SU-DHL-6 (cell line): ENCODE data around the gene JAKMIP1.

Source experiments
- H2AFZ ChIP-seq: fragments of 200-600 bp; sonication (generic); 2 replicates; pipeline ENCODE4 v1.6.1; 2014; ENCODE audit warnings: low read depth, mild to moderate bottlenecking, moderate library complexity, mixed read lengths, antibody characterized with exemption, low read length; ENCODE audit not compliant: severe bottlenecking
- H3F3A ChIP-seq: fragments of 200-600 bp; shearing (Covaris generic); 2 replicates; pipeline ENCODE4 v1.6.0; 2016; ENCODE audit warnings: antibody characterized with exemption, mild to moderate bottlenecking; ENCODE audit not compliant: insufficient read depth
- H3K27ac ChIP-seq: fragments of 200-600 bp; sonication (generic); 2 replicates; pipeline ENCODE4 v1.5.1; 2016; ENCODE audit warnings: low read depth, mild to moderate bottlenecking, low read length, moderate library complexity, mixed read lengths
- H3K27me3 ChIP-seq: fragments of 200-600 bp; sonication (generic), shearing (Covaris generic); 2 replicates; pipeline ENCODE4 v1.6.0; 2014; ENCODE audit warnings: mild to moderate bottlenecking, low read length
- H3K36me3 ChIP-seq: fragments of 200-600 bp; sonication (generic); 2 replicates; pipeline ENCODE4 v1.6.1; 2014; ENCODE audit warnings: mild to moderate bottlenecking, low read length, mixed read lengths
- H3K4me2 ChIP-seq: fragments of 300-600, 200-600 bp; shearing (Covaris generic), sonication (generic); 2 replicates; pipeline ENCODE4 v1.6.0; 2014; ENCODE audit warnings: low read length, low read depth, mild to moderate bottlenecking; ENCODE audit not compliant: poor library complexity, severe bottlenecking
- H3K4me3 ChIP-seq: fragments of 200-600 bp; sonication (generic); 2 replicates; pipeline ENCODE4 v1.5.1; 2014; ENCODE audit warnings: antibody characterized with exemption, low read length, mild to moderate bottlenecking, mixed read lengths; ENCODE audit not compliant: insufficient read depth, poor library complexity, severe bottlenecking
- H3K79me2 ChIP-seq: fragments of 200-600 bp; sonication (generic); 2 replicates; pipeline ENCODE4 v1.6.1; 2014; ENCODE audit warnings: mild to moderate bottlenecking, low read length, moderate library complexity; ENCODE audit not compliant: insufficient read depth
- H3K9ac ChIP-seq: fragments of 200-600 bp; sonication (generic); 2 replicates; pipeline ENCODE4 v1.7.0; 2014; ENCODE audit warnings: mild to moderate bottlenecking, low read length
- H3K9me2 ChIP-seq: fragments of 200-600 bp; sonication (generic); replicated peaks from 2 replicates; pipeline ENCODE4 v1.6.1; 2014; ENCODE audit warnings: low read length; ENCODE audit not compliant: insufficient read depth
- H3K9me3 ChIP-seq: fragments of 200-600 bp; sonication (generic); 2 replicates; pipeline ENCODE4 v1.6.1; 2014; ENCODE audit warnings: low read length, mixed read lengths; ENCODE audit not compliant: insufficient read depth
- H4K20me1 ChIP-seq: fragments of 200-600 bp; sonication (generic); 2 replicates; pipeline ENCODE4 v1.6.1; 2014; ENCODE audit warnings: low read depth, mild to moderate bottlenecking, antibody characterized with exemption, low read length, moderate library complexity, mixed read lengths
- EZH2phosphoT487 ChIP-seq: fragments of 200-600 bp; sonication (generic), shearing (Covaris generic); conservative IDR thresholded peaks from 2 replicates; pipeline ENCODE4 v1.6.1; 2018; ENCODE audit warnings: mild to moderate bottlenecking, antibody characterized with exemption, low read length, moderate library complexity, mixed read lengths
- TF ChIP-seq, protein P1 (sequence below): fragments of 200-600 bp; sonication (generic); IDR thresholded peaks from one replicate; pipeline ENCODE4 v1.5.1; 2017; ENCODE audit warnings: antibody characterized with exemption, mild to moderate bottlenecking, low read length, moderate library complexity; ENCODE audit not compliant: insufficient read depth, poor library complexity, severe bottlenecking

JAKMIP1 gene

DNA sequence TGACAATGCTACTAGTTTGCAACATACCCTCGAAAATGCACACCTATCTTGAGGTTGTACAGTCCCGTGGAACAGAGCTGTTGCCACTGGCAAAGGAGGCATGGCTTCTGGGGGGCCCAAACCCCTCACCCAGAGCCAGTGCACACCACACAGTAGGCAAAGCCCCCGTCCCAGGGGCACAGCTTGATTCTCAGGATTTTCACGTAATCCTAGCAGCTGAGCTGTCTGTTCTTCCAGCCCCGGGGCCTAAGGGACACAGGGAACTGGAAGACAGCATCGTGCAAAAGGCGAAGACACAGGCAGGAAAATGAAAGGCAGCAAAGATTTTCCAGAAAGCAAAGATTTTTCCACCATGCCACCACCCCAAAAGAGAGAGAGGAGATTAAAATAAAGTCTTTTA is 77.2 kb downstream of the JAKMIP1 start:
- H3K9me2 ChIP-seq: no peaks in the 10 kb centered on the region
- H3K27me3 ChIP-seq: no peaks in the 10 kb centered on the region
- TF ChIP-seq EZH2phosphoT487: no peak
- H3K9me3 ChIP-seq: 0 out of 2 replicates have a peak, but pooled peaks cover 3% of the 10 kb centered on the region
- H2AFZ ChIP-seq: no peak overlapping the region
- H3K36me3 ChIP-seq: no peaks in the 10 kb centered on the region
- H3K9ac ChIP-seq: no peak overlapping the region
- H4K20me1 ChIP-seq: no peaks in the 10 kb centered on the region
- no peak overlapping the region for H3K27ac ChIP-seq
- no peak overlapping the region for H3K4me2 ChIP-seq
- H3K4me3 ChIP-seq: no peak overlapping the region
- H3F3A ChIP-seq: no peaks in the 10 kb centered on the region
- H3K79me2 ChIP-seq: no peaks in the 10 kb centered on the region

DNA sequence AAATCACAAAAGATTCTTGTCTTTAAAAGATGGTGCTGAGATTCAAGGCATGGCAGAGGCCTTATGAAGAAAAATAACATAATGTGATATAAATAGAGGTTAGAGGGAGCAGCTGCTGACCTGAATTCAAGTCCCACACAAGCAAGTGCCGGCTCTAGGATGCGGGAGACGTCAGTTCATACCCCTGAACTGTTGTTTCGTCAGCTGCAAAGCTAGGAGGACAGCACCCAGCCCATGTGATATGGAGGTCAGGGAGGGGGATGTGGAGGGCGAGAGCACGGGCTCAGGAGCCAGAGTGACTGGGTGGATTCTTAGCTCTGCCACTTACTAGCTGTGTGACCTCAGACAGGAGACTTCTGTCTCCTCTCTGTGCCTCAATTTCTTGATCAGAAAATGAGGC is 77.9 kb downstream of the JAKMIP1 start:
- Histone ChIP-seq H3F3A (no peaks in the 10 kb centered on the region), H3K9me2 (no peaks in the 10 kb centered on the region), H2AFZ (no peak overlapping the region), H3K27ac (no peak overlapping the region), H3K79me2 (no peaks in the 10 kb centered on the region), H4K20me1 (no peaks in the 10 kb centered on the region), H3K4me2 (no peak overlapping the region), H3K27me3 (no peaks in the 10 kb centered on the region), H3K4me3 (no peak overlapping the region), H3K9ac (no peak overlapping the region), H3K36me3 (no peaks in the 10 kb centered on the region), H3K9me3 (0 out of 2 replicates have a peak, but pooled peaks cover 3% of the 10 kb centered on the region)
- TF ChIP-seq EZH2phosphoT487: no peak
- TF ChIP-seq, protein P1, sequence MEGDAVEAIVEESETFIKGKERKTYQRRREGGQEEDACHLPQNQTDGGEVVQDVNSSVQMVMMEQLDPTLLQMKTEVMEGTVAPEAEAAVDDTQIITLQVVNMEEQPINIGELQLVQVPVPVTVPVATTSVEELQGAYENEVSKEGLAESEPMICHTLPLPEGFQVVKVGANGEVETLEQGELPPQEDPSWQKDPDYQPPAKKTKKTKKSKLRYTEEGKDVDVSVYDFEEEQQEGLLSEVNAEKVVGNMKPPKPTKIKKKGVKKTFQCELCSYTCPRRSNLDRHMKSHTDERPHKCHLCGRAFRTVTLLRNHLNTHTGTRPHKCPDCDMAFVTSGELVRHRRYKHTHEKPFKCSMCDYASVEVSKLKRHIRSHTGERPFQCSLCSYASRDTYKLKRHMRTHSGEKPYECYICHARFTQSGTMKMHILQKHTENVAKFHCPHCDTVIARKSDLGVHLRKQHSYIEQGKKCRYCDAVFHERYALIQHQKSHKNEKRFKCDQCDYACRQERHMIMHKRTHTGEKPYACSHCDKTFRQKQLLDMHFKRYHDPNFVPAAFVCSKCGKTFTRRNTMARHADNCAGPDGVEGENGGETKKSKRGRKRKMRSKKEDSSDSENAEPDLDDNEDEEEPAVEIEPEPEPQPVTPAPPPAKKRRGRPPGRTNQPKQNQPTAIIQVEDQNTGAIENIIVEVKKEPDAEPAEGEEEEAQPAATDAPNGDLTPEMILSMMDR: no peak

DNA sequence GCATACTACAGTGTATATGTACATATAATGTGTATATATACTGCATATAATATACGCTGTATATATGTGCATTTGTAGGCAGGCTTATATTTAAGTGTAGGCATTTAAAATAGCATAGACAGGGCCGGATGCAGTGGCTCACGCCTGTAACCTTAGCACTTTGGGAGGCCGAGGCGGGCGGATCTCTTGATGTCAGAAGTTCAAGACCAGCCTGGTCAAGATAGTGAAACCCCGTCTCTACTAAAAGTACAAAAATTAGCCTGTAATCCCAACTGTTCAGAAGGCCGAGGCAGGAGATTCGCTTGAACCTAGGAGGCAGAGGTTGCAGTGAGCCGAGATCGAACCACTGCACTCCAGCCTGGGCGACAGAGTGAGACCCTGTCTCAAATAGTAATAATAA is 78.4 kb downstream of the JAKMIP1 start:
- no peak overlapping the region for H3K4me2 ChIP-seq
- H3F3A ChIP-seq: no peaks in the 10 kb centered on the region
- H3K9ac ChIP-seq: no peak overlapping the region
- no peaks in the 10 kb centered on the region for H3K79me2 ChIP-seq
- no peak overlapping the region for H2AFZ ChIP-seq
- no peaks in the 10 kb centered on the region for H3K36me3 ChIP-seq
- H4K20me1 ChIP-seq: no peaks in the 10 kb centered on the region
- no peaks in the 10 kb centered on the region for H3K9me2 ChIP-seq
- TF ChIP-seq, protein P1: no peak
- TF ChIP-seq EZH2phosphoT487: no peak
- H3K9me3 ChIP-seq: 0 out of 2 replicates have a peak, but pooled peaks cover 3% of the 10 kb centered on the region
- H3K27ac ChIP-seq: no peak overlapping the region
- H3K27me3 ChIP-seq: no peaks in the 10 kb centered on the region
- H3K4me3 ChIP-seq: no peak overlapping the region

DNA sequence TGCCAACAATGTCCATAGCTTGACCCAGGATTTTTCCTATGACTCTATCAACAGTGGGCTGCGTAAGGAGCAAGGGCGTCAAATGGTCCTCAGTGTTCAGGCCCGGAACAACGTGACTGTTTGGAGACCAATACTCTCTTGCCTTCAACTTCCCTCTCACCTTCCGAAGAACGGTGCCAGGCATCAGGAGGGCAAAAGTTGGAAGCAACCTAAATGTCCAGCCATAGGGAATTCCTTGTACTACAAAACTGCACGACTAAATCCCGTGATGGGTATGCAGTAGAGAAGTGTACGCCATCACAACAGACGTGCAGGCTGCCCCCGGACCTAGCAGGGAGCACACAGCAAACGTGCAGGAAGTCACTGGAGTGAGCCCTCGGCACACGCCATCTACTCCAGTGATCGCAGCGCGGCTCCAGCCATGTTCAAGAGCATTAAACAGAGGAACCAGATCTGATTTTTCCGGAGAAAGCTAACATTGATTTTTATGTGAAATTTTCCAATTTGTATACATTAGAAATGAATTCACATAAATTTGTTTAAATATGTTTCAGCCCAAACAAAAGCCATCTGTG is 79.0 kb downstream of the JAKMIP1 start:
- H3K4me3 ChIP-seq: no peak overlapping the region
- H2AFZ ChIP-seq: no peak overlapping the region
- 0 out of 2 replicates have a peak, but pooled peaks cover 3% of the 10 kb centered on the region for H3K9me3 ChIP-seq
- H3K9me2 ChIP-seq: no peaks in the 10 kb centered on the region
- no peaks in the 10 kb centered on the region for H3K27me3 ChIP-seq
- no peak overlapping the region for H3K27ac ChIP-seq
- no peaks in the 10 kb centered on the region for H3K36me3 ChIP-seq
- no peaks in the 10 kb centered on the region for H3F3A ChIP-seq
- H3K4me2 ChIP-seq: no peak overlapping the region
- H3K9ac ChIP-seq: no peak overlapping the region
- H4K20me1 ChIP-seq: no peaks in the 10 kb centered on the region
- no peaks in the 10 kb centered on the region for H3K79me2 ChIP-seq
- TF ChIP-seq EZH2phosphoT487: no peak
- TF ChIP-seq, protein P1: no peak
